PFSK-1 (cell line): Measurements from ENCODE around the gene SMTNL1.

ENCODE experiments used
- POLR2AphosphoS5 ChIP-seq: IDR thresholded peaks from 2 replicates; pipeline ENCODE4 v1.6.1; 2012; ENCODE audit warnings: low read depth, mild to moderate bottlenecking, control low read depth, low read length, moderate library complexity
- SIN3A ChIP-seq: IDR thresholded peaks from 2 replicates; pipeline ENCODE4 v1.6.1; 2012; ENCODE audit warnings: mild to moderate bottlenecking, low read length, moderate library complexity, borderline replicate concordance; ENCODE audit not compliant: insufficient read depth
- TAF1 ChIP-seq: IDR thresholded peaks from 2 replicates; pipeline ENCODE4 v1.6.1; 2012; ENCODE audit warnings: low read length, control low read depth, borderline replicate concordance; ENCODE audit not compliant: insufficient read depth
- TF ChIP-seq, protein P1 (sequence below), 2 experiments: IDR thresholded peaks; 2 replicates each; pipeline versions ENCODE4 v1.6.1 to v1.8.0; 2011 to 2012; ENCODE audit warnings: low read depth in 2 of 2, low read length in 2 of 2, control low read depth in 1 of 2, inconsistent platforms in 1 of 2, mild to moderate bottlenecking in 1 of 2, moderate library complexity in 1 of 2; ENCODE audit not compliant: insufficient read depth in 1 of 2

DNA sequence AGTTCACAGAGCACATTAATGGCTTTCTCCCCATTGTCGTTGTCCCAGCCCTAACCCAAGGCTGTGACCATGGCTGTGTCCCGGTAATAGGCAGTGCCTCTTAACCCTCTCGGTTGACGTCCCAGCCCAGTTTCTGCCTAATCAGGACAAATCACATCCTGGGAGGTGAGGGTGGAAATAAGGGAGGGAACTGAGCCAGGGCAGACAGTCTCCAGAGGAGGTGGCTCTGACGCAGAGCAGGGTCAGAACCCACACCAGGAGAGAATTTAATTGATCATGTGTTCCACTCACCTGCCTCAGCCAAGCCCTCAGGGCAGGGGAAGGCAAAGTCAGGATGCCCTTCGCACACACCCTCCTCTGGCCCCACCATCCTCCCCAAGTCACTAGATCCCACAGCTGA is 38.9 kb upstream of the SMTNL1 start:
- TF ChIP-seq POLR2AphosphoS5 (no peak), SIN3A (no peak), TAF1 (no peak)
- TF ChIP-seq, protein P1, sequence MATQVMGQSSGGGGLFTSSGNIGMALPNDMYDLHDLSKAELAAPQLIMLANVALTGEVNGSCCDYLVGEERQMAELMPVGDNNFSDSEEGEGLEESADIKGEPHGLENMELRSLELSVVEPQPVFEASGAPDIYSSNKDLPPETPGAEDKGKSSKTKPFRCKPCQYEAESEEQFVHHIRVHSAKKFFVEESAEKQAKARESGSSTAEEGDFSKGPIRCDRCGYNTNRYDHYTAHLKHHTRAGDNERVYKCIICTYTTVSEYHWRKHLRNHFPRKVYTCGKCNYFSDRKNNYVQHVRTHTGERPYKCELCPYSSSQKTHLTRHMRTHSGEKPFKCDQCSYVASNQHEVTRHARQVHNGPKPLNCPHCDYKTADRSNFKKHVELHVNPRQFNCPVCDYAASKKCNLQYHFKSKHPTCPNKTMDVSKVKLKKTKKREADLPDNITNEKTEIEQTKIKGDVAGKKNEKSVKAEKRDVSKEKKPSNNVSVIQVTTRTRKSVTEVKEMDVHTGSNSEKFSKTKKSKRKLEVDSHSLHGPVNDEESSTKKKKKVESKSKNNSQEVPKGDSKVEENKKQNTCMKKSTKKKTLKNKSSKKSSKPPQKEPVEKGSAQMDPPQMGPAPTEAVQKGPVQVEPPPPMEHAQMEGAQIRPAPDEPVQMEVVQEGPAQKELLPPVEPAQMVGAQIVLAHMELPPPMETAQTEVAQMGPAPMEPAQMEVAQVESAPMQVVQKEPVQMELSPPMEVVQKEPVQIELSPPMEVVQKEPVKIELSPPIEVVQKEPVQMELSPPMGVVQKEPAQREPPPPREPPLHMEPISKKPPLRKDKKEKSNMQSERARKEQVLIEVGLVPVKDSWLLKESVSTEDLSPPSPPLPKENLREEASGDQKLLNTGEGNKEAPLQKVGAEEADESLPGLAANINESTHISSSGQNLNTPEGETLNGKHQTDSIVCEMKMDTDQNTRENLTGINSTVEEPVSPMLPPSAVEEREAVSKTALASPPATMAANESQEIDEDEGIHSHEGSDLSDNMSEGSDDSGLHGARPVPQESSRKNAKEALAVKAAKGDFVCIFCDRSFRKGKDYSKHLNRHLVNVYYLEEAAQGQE (IDR thresholded peaks at IDR 0.05; ENCODE audit: insufficient read depth in 1 of 2, low read depth in 2 of 2, low read length in 2 of 2), result no peak
